ENCODE results near the gene PRPSAP1. TPM values are rescaled to one million over a fixed set of nuclear protein-coding genes. Genes with fewer than 3 reads are reported as not detected.

Gene PRPSAP1
- total RNA-seq, 1 donor from 2014 or later, result 92.6 TPM

DNA sequence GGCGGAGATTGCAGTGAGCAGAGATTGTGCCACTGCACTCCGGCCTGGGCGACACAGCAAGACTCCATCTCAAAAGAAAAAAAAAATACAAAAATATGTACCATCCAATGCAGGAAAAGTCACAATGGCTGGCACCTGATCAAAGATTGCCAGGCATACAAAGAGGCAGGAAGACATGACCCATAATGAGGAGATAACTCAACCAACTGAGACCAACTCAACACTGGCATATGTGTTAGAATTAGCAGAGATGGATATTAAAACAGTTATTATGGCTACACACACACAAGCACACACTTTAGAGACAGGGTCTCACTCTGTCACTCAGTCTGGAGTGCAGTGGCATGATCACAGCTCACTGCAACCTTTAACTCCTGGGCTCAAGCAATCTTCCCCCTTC is 56.3 kb downstream of the PRPSAP1 start:
- intact Hi-C loops (cut with DNase I), result no loop called here
- Histone ChIP-seq H3K4me1 (no peaks in the 10 kb centered on the region), H3K36me3 (no peaks in the 10 kb centered on the region), H3K9me3 (no peaks in the 10 kb centered on the region), H3K4me3 (no peak overlapping the region), H3K27ac (no peak overlapping the region), H3K27me3 (no peaks in the 10 kb centered on the region)
- TF ChIP-seq POLR2A (IDR thresholded peaks at IDR 0.05), result no peak
- no peak for TF ChIP-seq POLR2AphosphoS5 (IDR thresholded peaks at IDR 0.05; ENCODE audit: insufficient read depth in 1 of 2, low read depth in 1 of 2)
- TF ChIP-seq, protein P1, sequence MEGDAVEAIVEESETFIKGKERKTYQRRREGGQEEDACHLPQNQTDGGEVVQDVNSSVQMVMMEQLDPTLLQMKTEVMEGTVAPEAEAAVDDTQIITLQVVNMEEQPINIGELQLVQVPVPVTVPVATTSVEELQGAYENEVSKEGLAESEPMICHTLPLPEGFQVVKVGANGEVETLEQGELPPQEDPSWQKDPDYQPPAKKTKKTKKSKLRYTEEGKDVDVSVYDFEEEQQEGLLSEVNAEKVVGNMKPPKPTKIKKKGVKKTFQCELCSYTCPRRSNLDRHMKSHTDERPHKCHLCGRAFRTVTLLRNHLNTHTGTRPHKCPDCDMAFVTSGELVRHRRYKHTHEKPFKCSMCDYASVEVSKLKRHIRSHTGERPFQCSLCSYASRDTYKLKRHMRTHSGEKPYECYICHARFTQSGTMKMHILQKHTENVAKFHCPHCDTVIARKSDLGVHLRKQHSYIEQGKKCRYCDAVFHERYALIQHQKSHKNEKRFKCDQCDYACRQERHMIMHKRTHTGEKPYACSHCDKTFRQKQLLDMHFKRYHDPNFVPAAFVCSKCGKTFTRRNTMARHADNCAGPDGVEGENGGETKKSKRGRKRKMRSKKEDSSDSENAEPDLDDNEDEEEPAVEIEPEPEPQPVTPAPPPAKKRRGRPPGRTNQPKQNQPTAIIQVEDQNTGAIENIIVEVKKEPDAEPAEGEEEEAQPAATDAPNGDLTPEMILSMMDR (IDR thresholded peaks at IDR 0.05), result no peak
- DNase-seq (ENCODE audit: extremely low spot score in 2 of 2), result no peak

DNA sequence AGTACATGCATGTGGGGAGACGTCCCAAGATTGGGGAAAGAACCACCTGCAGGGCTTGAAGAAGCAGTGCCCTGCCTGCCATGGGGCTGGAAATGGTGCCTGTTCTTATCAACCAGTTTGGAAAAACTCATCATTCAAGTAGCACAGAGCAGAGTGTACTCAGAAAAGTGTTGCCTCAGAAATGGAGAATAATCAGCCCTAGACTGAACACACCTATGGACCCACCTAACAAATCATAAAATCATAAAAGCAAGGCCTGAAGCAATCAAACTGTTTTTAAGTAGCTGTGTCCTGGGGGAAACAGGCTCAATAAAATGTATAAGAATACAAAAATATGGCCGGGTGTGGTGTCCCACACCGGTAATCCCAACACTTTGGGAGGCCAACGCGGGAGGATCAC is 56.8 kb downstream of the PRPSAP1 start:
- Histone ChIP-seq H3K27ac (no peak overlapping the region), H3K4me1 (no peaks in the 10 kb centered on the region), H3K36me3 (no peaks in the 10 kb centered on the region), H3K27me3 (no peaks in the 10 kb centered on the region), H3K4me3 (no peak overlapping the region), H3K9me3 (no peaks in the 10 kb centered on the region)
- TF ChIP-seq, protein P1 (IDR thresholded peaks at IDR 0.05), result no peak
- TF ChIP-seq POLR2AphosphoS5 (IDR thresholded peaks at IDR 0.05; ENCODE audit: insufficient read depth in 1 of 2, low read depth in 1 of 2), result no peak
- no peak for TF ChIP-seq POLR2A (IDR thresholded peaks at IDR 0.05)
- intact Hi-C loops (cut with DNase I), result no loop called here
- no peak for DNase-seq (ENCODE audit: extremely low spot score in 2 of 2)

GRCh38 chr17:76296186-76296585 is 57.5 kb downstream of the PRPSAP1 start:
- H3K4me3 ChIP-seq, result no peak overlapping the region
- intact Hi-C loops (cut with DNase I), result no loop called here
- no peaks in the 10 kb centered on the region for H3K36me3 ChIP-seq
- H3K27me3 ChIP-seq, result no peaks in the 10 kb centered on the region
- no peaks in the 10 kb centered on the region for H3K9me3 ChIP-seq
- no peak overlapping the region for H3K27ac ChIP-seq
- DNase-seq (ENCODE audit: extremely low spot score in 2 of 2), result no peak
- TF ChIP-seq, protein P1 (IDR thresholded peaks at IDR 0.05), result no peak
- TF ChIP-seq POLR2AphosphoS5 (IDR thresholded peaks at IDR 0.05; ENCODE audit: insufficient read depth in 1 of 2, low read depth in 1 of 2) (no peak), POLR2A (IDR thresholded peaks at IDR 0.05) (no peak)
- H3K4me1 ChIP-seq, result no peaks in the 10 kb centered on the region

DNA sequence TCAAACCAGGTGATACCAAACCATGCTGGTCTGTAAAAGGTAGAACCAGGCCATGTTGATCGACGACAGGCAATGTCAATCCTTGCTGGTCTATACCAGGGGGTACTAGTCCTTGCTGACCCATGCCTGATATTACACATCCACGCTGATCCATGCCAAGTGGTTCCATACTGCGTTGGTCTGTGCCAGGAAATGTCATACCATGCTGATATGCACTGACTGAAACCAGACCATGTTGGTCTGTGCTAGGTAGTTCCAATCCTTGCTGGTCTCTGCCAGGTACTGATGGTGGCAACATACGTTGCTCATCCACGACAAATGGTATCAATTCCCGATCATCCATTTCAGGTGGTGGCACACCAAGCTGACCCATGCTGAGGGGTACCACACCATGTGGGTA is 60.6 kb downstream of the PRPSAP1 start:
- TF ChIP-seq, protein P1 (IDR thresholded peaks at IDR 0.05), result no peak
- TF ChIP-seq POLR2A (IDR thresholded peaks at IDR 0.05) (no peak), POLR2AphosphoS5 (IDR thresholded peaks at IDR 0.05; ENCODE audit: insufficient read depth in 1 of 2, low read depth in 1 of 2) (no peak)
- H3K4me1 ChIP-seq, result no peaks in the 10 kb centered on the region
- H3K36me3 ChIP-seq, result no peaks in the 10 kb centered on the region
- no peak for DNase-seq (ENCODE audit: extremely low spot score in 2 of 2)
- intact Hi-C loops (cut with DNase I), result no loop called here
- no peak overlapping the region for H3K27ac ChIP-seq
- H3K4me3 ChIP-seq, result no peak overlapping the region
- H3K9me3 ChIP-seq, result no peaks in the 10 kb centered on the region
- no peaks in the 10 kb centered on the region for H3K27me3 ChIP-seq

DNA sequence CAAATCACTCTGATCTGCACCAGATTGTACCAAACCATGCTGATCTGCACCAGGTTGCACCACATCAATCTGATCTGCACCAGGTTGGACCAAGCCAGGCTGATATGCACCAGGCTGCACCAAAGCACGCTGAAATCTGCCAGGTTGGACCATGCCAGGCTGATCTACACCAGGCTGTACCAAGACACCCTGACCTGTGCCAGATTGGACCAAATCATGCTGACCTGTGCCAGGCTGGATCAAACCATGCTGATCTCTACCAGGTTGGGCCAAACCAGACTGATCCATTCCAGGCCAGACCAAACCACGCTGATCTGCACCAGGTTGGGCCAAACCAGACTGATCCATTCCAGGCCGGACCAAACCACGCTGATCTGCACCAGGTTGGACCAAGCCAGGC is 61.1 kb downstream of the PRPSAP1 start:
- Histone ChIP-seq H3K27ac (no peak overlapping the region), H3K4me1 (no peaks in the 10 kb centered on the region), H3K27me3 (no peaks in the 10 kb centered on the region), H3K36me3 (no peaks in the 10 kb centered on the region), H3K4me3 (no peak overlapping the region), H3K9me3 (no peaks in the 10 kb centered on the region)
- intact Hi-C loops (cut with DNase I), result no loop called here
- TF ChIP-seq POLR2A (IDR thresholded peaks at IDR 0.05), result no peak
- TF ChIP-seq, protein P1 (IDR thresholded peaks at IDR 0.05), result no peak
- DNase-seq (ENCODE audit: extremely low spot score in 2 of 2), result no peak

All from vagina (tissue), 2 donors.